ENCODE results near the gene FCRL5. TPM values are rescaled to one million over a fixed set of nuclear protein-coding genes. Genes with fewer than 3 reads are reported as not detected.
A peak's percentile ranks its signal among the peaks of the same experiment; 100 is the strongest.

Gene FCRL5
- total and polyA plus RNA-seq, 9 of the 15 experiments (the other 6 are each of a cell fraction or from before 2014, with no cell fraction given): not detected

- Histone ChIP-seq H3K27me3 (ENCODE audit: control insufficient read depth in 2 of 2, insufficient read depth in 2 of 2, low read length in 2 of 2) (peaks cover 0 to 10% of the 10 kb centered on the region in 2 experiments; a peak in 3 of 5 replicates), H3K27ac (ENCODE audit: extremely low read depth, low read depth, low read length) (no peak overlapping the region), H3K9ac (ENCODE audit: insufficient read depth in 1 of 2, low read depth in 2 of 2, low read length in 2 of 2) (no peak overlapping the region), H3K36me3 (ENCODE audit: control insufficient read depth, insufficient read depth, low read length) (no peaks in the 10 kb centered on the region), H3K9me3 (replicated peaks; ENCODE audit: control insufficient read depth, insufficient read depth, low read depth, low read length) (no peaks in the 10 kb centered on the region), H3K4me2 (ENCODE audit: insufficient read depth, low read length) (no peak overlapping the region), H2AFZ (ENCODE audit: low read depth, low read length) (no peak overlapping the region), H4K20me1 (replicated peaks; ENCODE audit: control insufficient read depth, insufficient read depth, low read length) (0 out of 2 replicates have a peak, but pooled peaks cover 3% of the 10 kb centered on the region), H3K4me1 (replicated peaks in 1 of 2; ENCODE audit: control insufficient read depth in 2 of 2, insufficient read depth in 2 of 2, low read length in 2 of 2) (no peaks in the 10 kb centered on the region), H3K79me2 (ENCODE audit: control insufficient read depth, insufficient read depth, low read length) (no peaks in the 10 kb centered on the region), H3K9me1 (ENCODE audit: control insufficient read depth, insufficient read depth, low read length) (no peaks in the 10 kb centered on the region), H3K4me3 (no peak overlapping the region)
- no TSS peak for BruUV-seq (replicated peaks)
- CTCF ChIA-PET (ENCODE audit: low intra/inter-chr PET ratio): no interaction called here
- FAIRE-seq (peak; percentile 32), ATAC-seq (no peak), DNase-seq (ENCODE audit: extremely low read depth in 1 of 4, low spot score in 3 of 4) (no peak)
- TF ChIP-seq TCFL5 (CRISPR knock-in tag; conservative IDR thresholded peaks at IDR 0.05): no peak
- no peak for TF ChIP-seq E2F3 (CRISPR knock-in tag; IDR thresholded peaks at IDR 0.05)
- no peak for TF ChIP-seq POLR2A (conservative IDR thresholded peaks at IDR 0.05)
- no peak for TF ChIP-seq PTBP1 (IDR thresholded peaks at IDR 0.05; ENCODE audit: low read depth, low read length)
- no peak for TF ChIP-seq MXD1 (CRISPR knock-in tag; IDR thresholded peaks at IDR 0.05; ENCODE audit: borderline replicate concordance, poor library complexity, severe bottlenecking)
- no peak for TF ChIP-seq LEF1 (IDR thresholded peaks at IDR 0.05)
- no peak for TF ChIP-seq NR2C1 (IDR thresholded peaks at IDR 0.05)
- no peak for TF ChIP-seq NR2C1 (tag; IDR thresholded peaks at IDR 0.05)
- no peak for TF ChIP-seq SAP30 (IDR thresholded peaks at IDR 0.05; ENCODE audit: borderline replicate concordance, insufficient read depth, low read depth, low read length, poor library complexity, severe bottlenecking)
- TF ChIP-seq ATF3 (IDR thresholded peaks at IDR 0.05): no peak
- TF ChIP-seq ATF3 (CRISPR knock-in tag; conservative IDR thresholded peaks at IDR 0.05): no peak
- no peak for TF ChIP-seq FUS (optimal IDR thresholded peaks at IDR 0.05; ENCODE audit: low read depth, low read length)
- no peak for TF ChIP-seq ZNF175 (CRISPR knock-in tag; IDR thresholded peaks at IDR 0.05; ENCODE audit: low read depth)
- TF ChIP-seq HDAC6 (IDR thresholded peaks at IDR 0.05; ENCODE audit: low read depth, low read length): no peak
- TF ChIP-seq, protein P1, sequence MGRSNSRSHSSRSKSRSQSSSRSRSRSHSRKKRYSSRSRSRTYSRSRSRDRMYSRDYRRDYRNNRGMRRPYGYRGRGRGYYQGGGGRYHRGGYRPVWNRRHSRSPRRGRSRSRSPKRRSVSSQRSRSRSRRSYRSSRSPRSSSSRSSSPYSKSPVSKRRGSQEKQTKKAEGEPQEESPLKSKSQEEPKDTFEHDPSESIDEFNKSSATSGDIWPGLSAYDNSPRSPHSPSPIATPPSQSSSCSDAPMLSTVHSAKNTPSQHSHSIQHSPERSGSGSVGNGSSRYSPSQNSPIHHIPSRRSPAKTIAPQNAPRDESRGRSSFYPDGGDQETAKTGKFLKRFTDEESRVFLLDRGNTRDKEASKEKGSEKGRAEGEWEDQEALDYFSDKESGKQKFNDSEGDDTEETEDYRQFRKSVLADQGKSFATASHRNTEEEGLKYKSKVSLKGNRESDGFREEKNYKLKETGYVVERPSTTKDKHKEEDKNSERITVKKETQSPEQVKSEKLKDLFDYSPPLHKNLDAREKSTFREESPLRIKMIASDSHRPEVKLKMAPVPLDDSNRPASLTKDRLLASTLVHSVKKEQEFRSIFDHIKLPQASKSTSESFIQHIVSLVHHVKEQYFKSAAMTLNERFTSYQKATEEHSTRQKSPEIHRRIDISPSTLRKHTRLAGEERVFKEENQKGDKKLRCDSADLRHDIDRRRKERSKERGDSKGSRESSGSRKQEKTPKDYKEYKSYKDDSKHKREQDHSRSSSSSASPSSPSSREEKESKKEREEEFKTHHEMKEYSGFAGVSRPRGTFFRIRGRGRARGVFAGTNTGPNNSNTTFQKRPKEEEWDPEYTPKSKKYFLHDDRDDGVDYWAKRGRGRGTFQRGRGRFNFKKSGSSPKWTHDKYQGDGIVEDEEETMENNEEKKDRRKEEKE (IDR thresholded peaks at IDR 0.05; ENCODE audit: borderline replicate concordance in 1 of 2, control insufficient read depth in 1 of 2, low read depth in 2 of 2, low read length in 1 of 2): no peak
- TF ChIP-seq, protein P2, sequence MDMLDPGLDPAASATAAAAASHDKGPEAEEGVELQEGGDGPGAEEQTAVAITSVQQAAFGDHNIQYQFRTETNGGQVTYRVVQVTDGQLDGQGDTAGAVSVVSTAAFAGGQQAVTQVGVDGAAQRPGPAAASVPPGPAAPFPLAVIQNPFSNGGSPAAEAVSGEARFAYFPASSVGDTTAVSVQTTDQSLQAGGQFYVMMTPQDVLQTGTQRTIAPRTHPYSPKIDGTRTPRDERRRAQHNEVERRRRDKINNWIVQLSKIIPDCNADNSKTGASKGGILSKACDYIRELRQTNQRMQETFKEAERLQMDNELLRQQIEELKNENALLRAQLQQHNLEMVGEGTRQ (CRISPR knock-in tag; IDR thresholded peaks at IDR 0.05): no peak
- TF ChIP-seq CAMTA2 (CRISPR knock-in tag; conservative IDR thresholded peaks at IDR 0.05): no peak
- no peak for TF ChIP-seq ZEB2 (IDR thresholded peaks at IDR 0.05)
- intact Hi-C loops (cut with micrococcal nuclease) (loop anchor here (5.0 kb wide), 1 partner anchor 370 kb away; no protein-coding TSS in a partner anchor), in situ Hi-C loops (cut with MboI) (no loop called here)
- POLR2A ChIA-PET: interaction anchor here (0.6 to 1.5 kb wide), 2 partner anchors 13 to 738 kb away, joined by 3 to 6 read pairs; no protein-coding TSS in a partner anchor
- WGBS (ENCODE audit: insufficient coverage, low coverage, missing lambda C conversion rate): 2% methylated on average over 3 of the region's 3 CpGs
Observed at GRCh38 chr1:157577420-157577819, 25.1 kb upstream of the FCRL5 start.

Measured in K562 (cell line).